ENCODE results near the gene GNG13.
"Not testable (repeated sequence)": the region's sequence is repeated elsewhere in the genome, so short reads cannot be mapped to it uniquely, and the experiment has no call there.

Gene GNG13

GRCh38 chr16:776824-777223, 23.7 kb downstream of the GNG13 start:
- no peak for TF ChIP-seq CTCF (IDR thresholded peaks at IDR 0.05; ENCODE audit: low read length, missing control alignments)
- no peak for DNase-seq (ENCODE audit: low read depth)
- H3K4me3 ChIP-seq (replicated peaks; ENCODE audit: low read depth, low read length): no peak overlapping the region

- DNase-seq (ENCODE audit: low read depth); H3K4me3 ChIP-seq (replicated peaks; ENCODE audit: low read depth, low read length): not testable (repeated sequence)
Observed at GRCh38 chr16:776298-776697, 24.2 kb downstream of the GNG13 start.

- no peak for TF ChIP-seq CTCF (IDR thresholded peaks at IDR 0.05; ENCODE audit: low read length, missing control alignments)
- no peak for DNase-seq (ENCODE audit: low read depth)
- no peak overlapping the region for H3K4me3 ChIP-seq (replicated peaks; ENCODE audit: low read depth, low read length)
Observed at GRCh38 chr16:775236-775796, 25.2 kb downstream of the GNG13 start.

- H3K4me3 ChIP-seq (replicated peaks; ENCODE audit: low read depth, low read length): no peak overlapping the region
- no peak for TF ChIP-seq CTCF (IDR thresholded peaks at IDR 0.05; ENCODE audit: low read length, missing control alignments)
- no peak for DNase-seq (ENCODE audit: low read depth)
Observed at GRCh38 chr16:774086-775001, 26.2 kb downstream of the GNG13 start.

- no peak for TF ChIP-seq CTCF (IDR thresholded peaks at IDR 0.05; ENCODE audit: low read length, missing control alignments)
- no peak overlapping the region for H3K4me3 ChIP-seq (replicated peaks; ENCODE audit: low read depth, low read length)
- no peak for DNase-seq (ENCODE audit: low read depth)
Observed at GRCh38 chr16:772959-773358, 27.6 kb downstream of the GNG13 start.

GRCh38 chr16:770411-770810, 30.1 kb downstream of the GNG13 start:
- DNase-seq (ENCODE audit: low read depth): no peak
- no peak overlapping the region for H3K4me3 ChIP-seq (replicated peaks; ENCODE audit: low read depth, low read length)
- no peak for TF ChIP-seq CTCF (IDR thresholded peaks at IDR 0.05; ENCODE audit: low read length, missing control alignments)

GRCh38 chr16:769934-770333, 30.6 kb downstream of the GNG13 start:
- no peak for TF ChIP-seq CTCF (IDR thresholded peaks at IDR 0.05; ENCODE audit: low read length, missing control alignments)
- no peak overlapping the region for H3K4me3 ChIP-seq (replicated peaks; ENCODE audit: low read depth, low read length)
- DNase-seq (ENCODE audit: low read depth): no peak
